K562 (cell line): ENCODE data around the gene PLD6. TPM values are rescaled to one million over a fixed set of nuclear protein-coding genes. Genes with fewer than 3 reads are reported as not detected.

Source experiments
- CXXC5 ChIP-seq: fragments of 250-450 bp; sonication (Bioruptor Pico); IDR thresholded peaks from 2 replicates; pipeline ENCODE4 v1.8.0; 2022; ENCODE audit warnings: inconsistent platforms, mild to moderate bottlenecking, moderate library complexity
- FIP1L1 ChIP-seq: fragments of 200-400 bp; formaldehyde crosslinking; IDR thresholded peaks from 2 replicates; pipeline ENCODE4 v1.6.1; 2018; ENCODE audit warnings: mild to moderate bottlenecking, low read depth, low read length; ENCODE audit not compliant: poor library complexity, severe bottlenecking
- HCFC1 ChIP-seq: IDR thresholded peaks from 2 replicates; pipeline ENCODE4 v1.6.1; 2012; ENCODE audit warnings: low read depth, low read length, improper control_type of control experiment
- KDM2B ChIP-seq: fragments of 250-450 bp; sonication (Bioruptor Pico); IDR thresholded peaks from 2 replicates; pipeline ENCODE4 v1.8.0; 2021; ENCODE audit warnings: mild to moderate bottlenecking, moderate library complexity
- MYBL2 ChIP-seq, 2 experiments: fragments of 450-650 bp in 1 of 2; sonication (generic) in 1 of 2; formaldehyde crosslinking in 1 of 2; IDR thresholded peaks; 2 replicates each; pipeline versions ENCODE4 v1.6.1 to v1.8.1; 2017 to 2022; ENCODE audit warnings: borderline replicate concordance in 1 of 2, inconsistent platforms in 1 of 2, low read depth in 1 of 2, mild to moderate bottlenecking in 1 of 2, missing genetic modification reagents in 1 of 2, moderate library complexity in 1 of 2
- PHB ChIP-seq: fragments of 250-450 bp; sonication (Bioruptor Pico); IDR thresholded peaks from 2 replicates; pipeline ENCODE4 v1.5.0; 2021
- RBM17 ChIP-seq: fragments of 200-400 bp; formaldehyde crosslinking; IDR thresholded peaks from 2 replicates; pipeline ENCODE4 v1.6.1; 2017; ENCODE audit warnings: low read depth, mild to moderate bottlenecking, low read length, borderline replicate concordance
- ZKSCAN8 ChIP-seq: fragments of 200-800 bp; sonication (Bioruptor generic); IDR thresholded peaks from 2 replicates; pipeline ENCODE4 v1.6.1; 2016; ENCODE audit warnings: missing genetic modification characterization, missing compliant biosample characterization
- ZNF224 ChIP-seq: sonication (generic); formaldehyde crosslinking; IDR thresholded peaks from 2 replicates; pipeline ENCODE4 v1.8.0; 2022; ENCODE audit warnings: mild to moderate bottlenecking, missing genetic modification reagents
- ZZZ3 ChIP-seq: fragments of 450-650 bp; IDR thresholded peaks from 2 replicates; pipeline ENCODE4 v1.6.1; 2016; ENCODE audit warnings: antibody characterized with exemption, mild to moderate bottlenecking, moderate library complexity
- polyA plus RNA-seq, 8 experiments: library from polyadenylated mRNA; depleted of rRNA in 4 of 8; stranded (reverse) in 5 of 8; unstranded in 3 of 8; fragments of >200 nt; fragmentation: Nextera tagmentation in 2 of 8; fragmentation: Illumina TruSeq in 1 of 8; extraction: Ambion mirVana in 2 of 8; extraction: Trizol in 1 of 8; gene quantifications; 2 replicates each; pipeline versions ENCODE4 v1.2.1 to v1.2.3, GENCODE V29; 2011 to 2014; ENCODE audit warnings: inconsistent platforms in 1 of 8, missing spikeins in 1 of 8
- total RNA-seq, 7 experiments: library from RNA; depleted of rRNA in 6 of 7; stranded (reverse); fragments of >200 nt in 6 of 7; fragmentation: Illumina TruSeq in 2 of 7; extraction: Trizol in 2 of 7; gene quantifications; 2 replicates each; pipeline versions ENCODE4 v1.2.1 to v1.2.3, GENCODE V29; 2011 to 2021; ENCODE audit warnings: low replicate concordance in 1 of 7
- TF ChIP-seq, protein P1 (sequence below), 2 experiments: fragments of 200-800 bp in 1 of 2; sonication (Bioruptor generic) in 1 of 2; sonication (generic) in 1 of 2; formaldehyde crosslinking in 1 of 2; IDR thresholded peaks in 1 of 2; conservative IDR thresholded peaks in 1 of 2; 2 replicates each; pipeline versions ENCODE4 v1.5.0 to v1.6.1; 2016 to 2020; ENCODE audit warnings: missing compliant biosample characterization in 1 of 2, missing genetic modification characterization in 1 of 2, missing genetic modification reagents in 1 of 2
- TF ChIP-seq, protein P2 (sequence below): fragments of 450-650 bp; IDR thresholded peaks from 2 replicates; pipeline ENCODE4 v1.7.0; 2016; ENCODE audit warnings: borderline replicate concordance
- TF ChIP-seq, protein P3 (sequence below): fragments of 200-400 bp; formaldehyde crosslinking; IDR thresholded peaks from 2 replicates; pipeline ENCODE4 v1.6.1; 2017; ENCODE audit warnings: mild to moderate bottlenecking, low read depth, low read length, moderate library complexity
- TF ChIP-seq, protein P4 (sequence below): fragments of 250-450 bp; sonication (Bioruptor Pico); IDR thresholded peaks from 2 replicates; pipeline ENCODE4 v1.8.0; 2022; ENCODE audit warnings: moderate library complexity, mild to moderate bottlenecking, inconsistent platforms
- TF ChIP-seq, protein P5 (sequence below): sonication (generic); formaldehyde crosslinking; IDR thresholded peaks from 2 replicates; pipeline ENCODE4 v1.8.1; 2023; ENCODE audit warnings: mild to moderate bottlenecking, missing genetic modification reagents

PLD6 gene
- total and polyA plus RNA-seq, 9 of the 15 experiments (the other 6 are each of a cell fraction or from before 2014, with no cell fraction given), result 3.6 to 15.6 (median 10.0) TPM

DNA sequence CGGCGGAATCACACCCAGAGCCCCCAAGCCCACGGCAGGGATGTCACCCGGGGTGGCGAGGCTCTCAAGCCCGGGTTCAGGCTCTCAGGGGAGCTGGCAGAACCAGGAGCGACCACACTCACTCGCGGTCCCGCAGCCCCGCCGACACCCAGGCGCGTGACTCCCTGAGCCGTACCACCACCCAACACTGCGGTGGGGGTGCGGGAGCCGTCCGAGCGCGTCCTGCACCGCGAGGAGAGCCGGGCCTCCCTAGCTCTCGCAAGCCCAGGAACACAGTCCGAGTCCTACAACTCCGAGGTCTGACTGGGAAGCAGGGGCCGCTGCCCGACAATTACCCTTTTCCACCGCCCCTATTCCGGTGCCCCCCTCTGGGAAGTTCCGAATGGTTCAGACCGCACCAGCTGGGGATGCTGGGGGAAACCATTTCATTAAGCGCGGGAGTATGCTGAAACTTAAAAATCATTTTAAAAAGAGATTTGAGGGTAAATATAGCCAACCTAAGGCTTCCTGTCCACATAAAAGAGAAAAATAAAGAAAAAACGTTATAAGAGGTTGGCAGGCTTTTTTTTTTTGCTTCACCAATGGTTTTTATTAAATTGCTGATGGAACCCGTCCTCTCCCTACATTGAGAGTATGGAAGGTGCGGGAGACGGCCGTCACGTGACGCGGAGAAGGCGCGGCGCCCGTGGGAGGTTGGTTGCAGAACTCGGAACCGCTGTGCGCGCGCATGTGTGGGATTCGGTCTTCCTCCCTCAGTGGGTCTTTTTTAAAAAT lies 31.1 kb upstream of the PLD6 start, which contains the start of gene FLCN (continued):
- TF ChIP-seq, protein P1, sequence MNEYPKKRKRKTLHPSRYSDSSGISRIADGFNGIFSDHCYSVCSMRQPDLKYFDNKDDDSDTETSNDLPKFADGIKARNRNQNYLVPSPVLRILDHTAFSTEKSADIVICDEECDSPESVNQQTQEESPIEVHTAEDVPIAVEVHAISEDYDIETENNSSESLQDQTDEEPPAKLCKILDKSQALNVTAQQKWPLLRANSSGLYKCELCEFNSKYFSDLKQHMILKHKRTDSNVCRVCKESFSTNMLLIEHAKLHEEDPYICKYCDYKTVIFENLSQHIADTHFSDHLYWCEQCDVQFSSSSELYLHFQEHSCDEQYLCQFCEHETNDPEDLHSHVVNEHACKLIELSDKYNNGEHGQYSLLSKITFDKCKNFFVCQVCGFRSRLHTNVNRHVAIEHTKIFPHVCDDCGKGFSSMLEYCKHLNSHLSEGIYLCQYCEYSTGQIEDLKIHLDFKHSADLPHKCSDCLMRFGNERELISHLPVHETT (CRISPR knock-in tag; conservative IDR thresholded peaks at IDR 0.05 in 1 of 2, IDR thresholded peaks at IDR 0.05 in 1 of 2), result no peak
- TF ChIP-seq KDM2B, result no peak
- no peak for TF ChIP-seq ZNF224 (CRISPR knock-in tag)
- no peak for TF ChIP-seq MYBL2 (IDR thresholded peaks at IDR 0.05; ENCODE audit: low read depth)
- TF ChIP-seq MYBL2 (CRISPR knock-in tag; IDR thresholded peaks at IDR 0.05; ENCODE audit: borderline replicate concordance), result no peak
- TF ChIP-seq, protein P2, sequence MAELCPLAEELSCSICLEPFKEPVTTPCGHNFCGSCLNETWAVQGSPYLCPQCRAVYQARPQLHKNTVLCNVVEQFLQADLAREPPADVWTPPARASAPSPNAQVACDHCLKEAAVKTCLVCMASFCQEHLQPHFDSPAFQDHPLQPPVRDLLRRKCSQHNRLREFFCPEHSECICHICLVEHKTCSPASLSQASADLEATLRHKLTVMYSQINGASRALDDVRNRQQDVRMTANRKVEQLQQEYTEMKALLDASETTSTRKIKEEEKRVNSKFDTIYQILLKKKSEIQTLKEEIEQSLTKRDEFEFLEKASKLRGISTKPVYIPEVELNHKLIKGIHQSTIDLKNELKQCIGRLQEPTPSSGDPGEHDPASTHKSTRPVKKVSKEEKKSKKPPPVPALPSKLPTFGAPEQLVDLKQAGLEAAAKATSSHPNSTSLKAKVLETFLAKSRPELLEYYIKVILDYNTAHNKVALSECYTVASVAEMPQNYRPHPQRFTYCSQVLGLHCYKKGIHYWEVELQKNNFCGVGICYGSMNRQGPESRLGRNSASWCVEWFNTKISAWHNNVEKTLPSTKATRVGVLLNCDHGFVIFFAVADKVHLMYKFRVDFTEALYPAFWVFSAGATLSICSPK, result no peak
- TF ChIP-seq, protein P3, sequence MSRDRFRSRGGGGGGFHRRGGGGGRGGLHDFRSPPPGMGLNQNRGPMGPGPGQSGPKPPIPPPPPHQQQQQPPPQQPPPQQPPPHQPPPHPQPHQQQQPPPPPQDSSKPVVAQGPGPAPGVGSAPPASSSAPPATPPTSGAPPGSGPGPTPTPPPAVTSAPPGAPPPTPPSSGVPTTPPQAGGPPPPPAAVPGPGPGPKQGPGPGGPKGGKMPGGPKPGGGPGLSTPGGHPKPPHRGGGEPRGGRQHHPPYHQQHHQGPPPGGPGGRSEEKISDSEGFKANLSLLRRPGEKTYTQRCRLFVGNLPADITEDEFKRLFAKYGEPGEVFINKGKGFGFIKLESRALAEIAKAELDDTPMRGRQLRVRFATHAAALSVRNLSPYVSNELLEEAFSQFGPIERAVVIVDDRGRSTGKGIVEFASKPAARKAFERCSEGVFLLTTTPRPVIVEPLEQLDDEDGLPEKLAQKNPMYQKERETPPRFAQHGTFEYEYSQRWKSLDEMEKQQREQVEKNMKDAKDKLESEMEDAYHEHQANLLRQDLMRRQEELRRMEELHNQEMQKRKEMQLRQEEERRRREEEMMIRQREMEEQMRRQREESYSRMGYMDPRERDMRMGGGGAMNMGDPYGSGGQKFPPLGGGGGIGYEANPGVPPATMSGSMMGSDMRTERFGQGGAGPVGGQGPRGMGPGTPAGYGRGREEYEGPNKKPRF, result no peak
- TF ChIP-seq HCFC1, result no peak; the same call in 1 of the 2 replicates
- peak; percentile 90; the same call in 1 of the 2 replicates for TF ChIP-seq PHB (CRISPR knock-in tag)
- peak; percentile 80 for TF ChIP-seq CXXC5 (CRISPR knock-in tag)
- TF ChIP-seq RBM17, result no peak
- TF ChIP-seq, protein P4, sequence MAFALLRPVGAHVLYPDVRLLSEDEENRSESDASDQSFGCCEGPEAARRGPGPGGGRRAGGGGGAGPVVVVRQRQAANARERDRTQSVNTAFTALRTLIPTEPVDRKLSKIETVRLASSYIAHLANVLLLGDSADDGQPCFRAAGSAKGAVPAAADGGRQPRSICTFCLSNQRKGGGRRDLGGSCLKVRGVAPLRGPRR, result no peak
- TF ChIP-seq, protein P5, sequence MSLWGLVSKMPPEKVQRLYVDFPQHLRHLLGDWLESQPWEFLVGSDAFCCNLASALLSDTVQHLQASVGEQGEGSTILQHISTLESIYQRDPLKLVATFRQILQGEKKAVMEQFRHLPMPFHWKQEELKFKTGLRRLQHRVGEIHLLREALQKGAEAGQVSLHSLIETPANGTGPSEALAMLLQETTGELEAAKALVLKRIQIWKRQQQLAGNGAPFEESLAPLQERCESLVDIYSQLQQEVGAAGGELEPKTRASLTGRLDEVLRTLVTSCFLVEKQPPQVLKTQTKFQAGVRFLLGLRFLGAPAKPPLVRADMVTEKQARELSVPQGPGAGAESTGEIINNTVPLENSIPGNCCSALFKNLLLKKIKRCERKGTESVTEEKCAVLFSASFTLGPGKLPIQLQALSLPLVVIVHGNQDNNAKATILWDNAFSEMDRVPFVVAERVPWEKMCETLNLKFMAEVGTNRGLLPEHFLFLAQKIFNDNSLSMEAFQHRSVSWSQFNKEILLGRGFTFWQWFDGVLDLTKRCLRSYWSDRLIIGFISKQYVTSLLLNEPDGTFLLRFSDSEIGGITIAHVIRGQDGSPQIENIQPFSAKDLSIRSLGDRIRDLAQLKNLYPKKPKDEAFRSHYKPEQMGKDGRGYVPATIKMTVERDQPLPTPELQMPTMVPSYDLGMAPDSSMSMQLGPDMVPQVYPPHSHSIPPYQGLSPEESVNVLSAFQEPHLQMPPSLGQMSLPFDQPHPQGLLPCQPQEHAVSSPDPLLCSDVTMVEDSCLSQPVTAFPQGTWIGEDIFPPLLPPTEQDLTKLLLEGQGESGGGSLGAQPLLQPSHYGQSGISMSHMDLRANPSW, result no peak
- peak; percentile 43 for TF ChIP-seq FIP1L1
- TF ChIP-seq ZKSCAN8 (CRISPR knock-in tag), result no peak
- TF ChIP-seq ZZZ3, result no peak
